ENCODE data around the gene HUS1B. TPM values are rescaled to one million over a fixed set of nuclear protein-coding genes. Genes with fewer than 3 reads are reported as not detected.

Gene HUS1B
- total and polyA plus RNA-seq, 2 donors (not counting 3 experiments of a cell fraction or from before 2014, with no cell fraction given), result 0.25 to 1.2 TPM

DNA sequence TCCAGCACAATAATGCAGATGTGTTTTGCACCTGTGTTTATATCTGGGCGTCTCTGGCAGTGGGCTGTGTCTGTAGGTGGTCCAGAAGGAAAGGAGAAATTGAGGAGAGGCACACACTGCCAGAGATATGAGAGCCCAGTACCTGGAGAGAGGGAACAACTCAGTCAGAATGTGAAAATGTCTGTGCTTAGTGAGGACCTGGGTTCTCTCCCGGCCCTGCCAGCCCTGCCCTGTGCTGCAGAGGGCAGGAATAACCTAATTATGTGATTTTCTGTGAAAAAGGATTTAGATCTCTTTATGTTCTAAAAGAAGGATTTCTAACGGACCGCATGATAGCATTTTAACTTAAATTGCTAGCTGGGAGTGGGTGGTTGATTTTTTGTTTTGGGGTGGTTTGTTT, 44.3 kb upstream of the HUS1B start:
- Histone ChIP-seq H3K4me1 (ENCODE audit: control insufficient read depth, extremely low read depth, insufficient read depth, low read length) (peaks cover 37% of the 10 kb centered on the region), H3K9me1 (replicated peaks; ENCODE audit: control insufficient read depth, extremely low read depth, insufficient read depth, low read length) (no peaks in the 10 kb centered on the region), H3K9me3 (replicated peaks; ENCODE audit: control insufficient read depth, insufficient read depth, low read length) (no peaks in the 10 kb centered on the region), H3K79me2 (ENCODE audit: control insufficient read depth, insufficient read depth, low read length) (no peaks in the 10 kb centered on the region), H3K27me3 (ENCODE audit: control insufficient read depth in 2 of 2, insufficient read depth in 2 of 2, low read length in 2 of 2) (no peaks in the 10 kb centered on the region), H3K27ac (ENCODE audit: insufficient read depth, low read depth, low read length) (no peak overlapping the region), H3K4me3 (replicated peaks in 1 of 3; ENCODE audit: insufficient read depth in 1 of 3, low read depth in 1 of 3, low read length in 3 of 3) (no peak overlapping the region), H3K9ac (replicated peaks; ENCODE audit: extremely low read depth, insufficient read depth, low read length) (no peak overlapping the region), H2AFZ (ENCODE audit: low read depth, low read length) (no peak overlapping the region), H3K36me3 (ENCODE audit: control insufficient read depth in 2 of 2, extremely low read depth in 1 of 2, insufficient read depth in 2 of 2, low read length in 2 of 2) (no peaks in the 10 kb centered on the region), H4K20me1 (replicated peaks; ENCODE audit: control insufficient read depth, extremely low read depth, insufficient read depth, low read length) (no peaks in the 10 kb centered on the region), H3K4me2 (ENCODE audit: insufficient read depth, low read length) (no peak overlapping the region)
- TF ChIP-seq MYC (IDR thresholded peaks at IDR 0.05; ENCODE audit: low read depth, low read length), result no peak
- TF ChIP-seq JUN (IDR thresholded peaks at IDR 0.05; ENCODE audit: borderline replicate concordance, insufficient read depth, insufficient read length, low read depth), result no peak
- no peak for TF ChIP-seq POLR2A (IDR thresholded peaks at IDR 0.05; ENCODE audit: low read depth, low read length)
- TF ChIP-seq POLR2AphosphoS5 (IDR thresholded peaks at IDR 0.05; ENCODE audit: insufficient read depth, low read depth, low read length), result no peak
- no peak for TF ChIP-seq FOS (IDR thresholded peaks at IDR 0.05; ENCODE audit: borderline replicate concordance, insufficient read depth, low read length)
- TF ChIP-seq, protein P1, sequence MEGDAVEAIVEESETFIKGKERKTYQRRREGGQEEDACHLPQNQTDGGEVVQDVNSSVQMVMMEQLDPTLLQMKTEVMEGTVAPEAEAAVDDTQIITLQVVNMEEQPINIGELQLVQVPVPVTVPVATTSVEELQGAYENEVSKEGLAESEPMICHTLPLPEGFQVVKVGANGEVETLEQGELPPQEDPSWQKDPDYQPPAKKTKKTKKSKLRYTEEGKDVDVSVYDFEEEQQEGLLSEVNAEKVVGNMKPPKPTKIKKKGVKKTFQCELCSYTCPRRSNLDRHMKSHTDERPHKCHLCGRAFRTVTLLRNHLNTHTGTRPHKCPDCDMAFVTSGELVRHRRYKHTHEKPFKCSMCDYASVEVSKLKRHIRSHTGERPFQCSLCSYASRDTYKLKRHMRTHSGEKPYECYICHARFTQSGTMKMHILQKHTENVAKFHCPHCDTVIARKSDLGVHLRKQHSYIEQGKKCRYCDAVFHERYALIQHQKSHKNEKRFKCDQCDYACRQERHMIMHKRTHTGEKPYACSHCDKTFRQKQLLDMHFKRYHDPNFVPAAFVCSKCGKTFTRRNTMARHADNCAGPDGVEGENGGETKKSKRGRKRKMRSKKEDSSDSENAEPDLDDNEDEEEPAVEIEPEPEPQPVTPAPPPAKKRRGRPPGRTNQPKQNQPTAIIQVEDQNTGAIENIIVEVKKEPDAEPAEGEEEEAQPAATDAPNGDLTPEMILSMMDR (IDR thresholded peaks at IDR 0.05; ENCODE audit: extremely low read depth in 1 of 2, insufficient read depth in 1 of 2, low read depth in 1 of 2, low read length in 2 of 2), result no peak
- no peak for TF ChIP-seq EZH2 (IDR thresholded peaks at IDR 0.05; ENCODE audit: borderline replicate concordance, low read depth, low read length, severe bottlenecking)
- TF ChIP-seq GATA2 (IDR thresholded peaks at IDR 0.05; ENCODE audit: insufficient read depth, insufficient read length, low read depth, low read length), result no peak
- TF ChIP-seq, protein P2, sequence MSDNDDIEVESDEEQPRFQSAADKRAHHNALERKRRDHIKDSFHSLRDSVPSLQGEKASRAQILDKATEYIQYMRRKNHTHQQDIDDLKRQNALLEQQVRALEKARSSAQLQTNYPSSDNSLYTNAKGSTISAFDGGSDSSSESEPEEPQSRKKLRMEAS (IDR thresholded peaks at IDR 0.05; ENCODE audit: insufficient read depth, insufficient read length), result no peak
- BruUV-seq (replicated peaks), result no TSS peak
- POLR2A ChIA-PET, result no interaction called here
- dilution Hi-C loops (cut with MboI; ENCODE audit: extremely low pct_ligation_motif_present, low sequenced_read_pairs) (no loop called here), intact Hi-C loops (cut with micrococcal nuclease) (no loop called here)
- no peak for FAIRE-seq
- no peak for DNase-seq (ENCODE audit: low read depth, low spot score)
- CTCF ChIA-PET, result interaction anchor here (0.6 to 2.5 kb wide), 3 partner anchors 12 to 108 kb away, joined by 3 to 8 read pairs (median 5); no protein-coding TSS in a partner anchor

Measured in endothelial cell of umbilical vein (primary cell).